HepG2 (cell line): ENCODE data around the gene NFE2. TPM values are rescaled to one million over a fixed set of nuclear protein-coding genes. Genes with fewer than 3 reads are reported as not detected.

Source experiments
- FOSL1 ChIP-seq: sonication (generic); formaldehyde crosslinking; IDR thresholded peaks from 2 replicates; pipeline ENCODE4 v1.9.0; 2021; ENCODE audit warnings: missing genetic modification reagents, borderline replicate concordance
- FOXO4 ChIP-seq: sonication (generic); formaldehyde crosslinking; conservative IDR thresholded peaks from 2 replicates; pipeline ENCODE4 v1.8.1; 2023; ENCODE audit warnings: missing genetic modification reagents
- JUNB ChIP-seq: sonication (generic); formaldehyde crosslinking; IDR thresholded peaks from 2 replicates; pipeline ENCODE4 v1.8.0; 2022; ENCODE audit warnings: missing genetic modification reagents, mild to moderate bottlenecking, borderline replicate concordance
- KDM1A ChIP-seq: IDR thresholded peaks from 2 replicates; pipeline ENCODE4 v1.6.1; 2016; ENCODE audit warnings: missing compliant biosample characterization
- MAFF ChIP-seq: IDR thresholded peaks from 2 replicates; pipeline ENCODE4 v1.6.1; 2011; ENCODE audit warnings: low read depth, low read length, improper control_type of control experiment
- MED13 ChIP-seq: sonication (generic); formaldehyde crosslinking; IDR thresholded peaks from 2 replicates; pipeline ENCODE4 v1.5.0; 2020; ENCODE audit warnings: missing genetic modification reagents
- NFKBIZ ChIP-seq: IDR thresholded peaks from 2 replicates; pipeline ENCODE4 v1.6.1; 2018; ENCODE audit warnings: missing genetic modification reagents, missing compliant biosample characterization
- RELA ChIP-seq: sonication (generic); formaldehyde crosslinking; IDR thresholded peaks from 2 replicates; pipeline ENCODE4 v1.4.0; 2020; ENCODE audit warnings: missing genetic modification reagents
- SALL1 ChIP-seq: sonication (generic); formaldehyde crosslinking; IDR thresholded peaks from 2 replicates; pipeline ENCODE4 v1.8.0; 2022; ENCODE audit warnings: mild to moderate bottlenecking, missing genetic modification reagents
- SIN3B ChIP-seq: fragments of 150-350 bp; IDR thresholded peaks from 2 replicates; pipeline ENCODE4 v1.6.1; 2014; ENCODE audit warnings: low read length
- SNAPC2 ChIP-seq: sonication (generic); formaldehyde crosslinking; IDR thresholded peaks from 2 replicates; pipeline ENCODE4 v1.8.1; 2022; ENCODE audit warnings: mild to moderate bottlenecking, missing genetic modification reagents
- TERF1 ChIP-seq: sonication (generic); formaldehyde crosslinking; IDR thresholded peaks from 2 replicates; pipeline ENCODE4 v1.8.0; 2022; ENCODE audit warnings: mild to moderate bottlenecking, missing genetic modification reagents, moderate library complexity
- XRCC5 ChIP-seq: fragments of 200-400 bp; formaldehyde crosslinking; optimal IDR thresholded peaks from 2 replicates; pipeline ENCODE3; 2017; ENCODE audit warnings: mild to moderate bottlenecking, low read length
- ZBTB33 ChIP-seq: sonication (generic); formaldehyde crosslinking; IDR thresholded peaks from 2 replicates; pipeline ENCODE4 v1.4.0; 2020; ENCODE audit warnings: missing genetic modification reagents
- ZBTB38 ChIP-seq: sonication (generic); formaldehyde crosslinking; IDR thresholded peaks from 2 replicates; pipeline ENCODE4 v1.5.1; 2020; ENCODE audit warnings: mild to moderate bottlenecking, missing genetic modification reagents
- ZNF138 ChIP-seq: sonication (generic); formaldehyde crosslinking; IDR thresholded peaks from 2 replicates; pipeline ENCODE4 v1.5.0; 2020; ENCODE audit warnings: mild to moderate bottlenecking, low read depth, missing genetic modification reagents
- ZNF234 ChIP-seq: sonication (generic); formaldehyde crosslinking; conservative IDR thresholded peaks from 2 replicates; pipeline ENCODE4 v1.5.1; 2020; ENCODE audit warnings: mild to moderate bottlenecking, missing genetic modification reagents
- ZNF343 ChIP-seq: sonication (generic); formaldehyde crosslinking; IDR thresholded peaks from 2 replicates; pipeline ENCODE4 v1.4.0; 2020; ENCODE audit warnings: mild to moderate bottlenecking, missing genetic modification reagents
- ZNF503 ChIP-seq: sonication (generic); formaldehyde crosslinking; IDR thresholded peaks from 2 replicates; pipeline ENCODE4 v1.4.0; 2020; ENCODE audit warnings: missing genetic modification reagents
- ZNF569 ChIP-seq: sonication (generic); formaldehyde crosslinking; IDR thresholded peaks from 2 replicates; pipeline ENCODE4 v1.5.0; 2020; ENCODE audit warnings: mild to moderate bottlenecking, missing genetic modification reagents, moderate library complexity, borderline replicate concordance
- ZNF724P ChIP-seq: sonication (generic); formaldehyde crosslinking; IDR thresholded peaks from 2 replicates; pipeline ENCODE4 v1.8.0; 2022; ENCODE audit warnings: missing genetic modification reagents, borderline replicate concordance
- ZNF749 ChIP-seq: sonication (generic); formaldehyde crosslinking; IDR thresholded peaks from 2 replicates; pipeline ENCODE4 v1.8.0; 2022; ENCODE audit warnings: mild to moderate bottlenecking, missing genetic modification reagents, moderate library complexity, borderline replicate concordance
- polyA plus RNA-seq, 8 experiments: library from polyadenylated mRNA; depleted of rRNA in 3 of 8; stranded (reverse) in 7 of 8; unstranded in 1 of 8; fragments of >200 nt; fragmentation: Illumina TruSeq in 4 of 8; extraction: Trizol in 4 of 8; gene quantifications; 2 replicates each; pipeline versions ENCODE4 v1.2.1 to v1.2.3, GENCODE V29; 2011 to 2016; ENCODE audit warnings: low read depth in 4 of 8, missing spikeins in 1 of 8, mixed read lengths in 1 of 8; ENCODE audit not compliant: insufficient read depth in 1 of 8
- total RNA-seq, 5 experiments: library from RNA; depleted of rRNA; stranded (reverse); fragments of >200 nt; fragmentation: Illumina TruSeq; extraction: Trizol; gene quantifications; 2 replicates each; pipeline ENCODE4 v1.2.3, GENCODE V29; 2016; ENCODE audit warnings: low read depth in 1 of 5
- TF ChIP-seq, protein P1 (sequence below): sonication (generic); formaldehyde crosslinking; conservative IDR thresholded peaks from 2 replicates; pipeline ENCODE4 v1.5.0; 2020; ENCODE audit warnings: missing genetic modification reagents

NFE2 gene
- total and polyA plus RNA-seq, 2 of the 13 experiments (the other 11 are each of a cell fraction or from before 2014, with no cell fraction given), result 4.5 to 7.8 TPM

DNA sequence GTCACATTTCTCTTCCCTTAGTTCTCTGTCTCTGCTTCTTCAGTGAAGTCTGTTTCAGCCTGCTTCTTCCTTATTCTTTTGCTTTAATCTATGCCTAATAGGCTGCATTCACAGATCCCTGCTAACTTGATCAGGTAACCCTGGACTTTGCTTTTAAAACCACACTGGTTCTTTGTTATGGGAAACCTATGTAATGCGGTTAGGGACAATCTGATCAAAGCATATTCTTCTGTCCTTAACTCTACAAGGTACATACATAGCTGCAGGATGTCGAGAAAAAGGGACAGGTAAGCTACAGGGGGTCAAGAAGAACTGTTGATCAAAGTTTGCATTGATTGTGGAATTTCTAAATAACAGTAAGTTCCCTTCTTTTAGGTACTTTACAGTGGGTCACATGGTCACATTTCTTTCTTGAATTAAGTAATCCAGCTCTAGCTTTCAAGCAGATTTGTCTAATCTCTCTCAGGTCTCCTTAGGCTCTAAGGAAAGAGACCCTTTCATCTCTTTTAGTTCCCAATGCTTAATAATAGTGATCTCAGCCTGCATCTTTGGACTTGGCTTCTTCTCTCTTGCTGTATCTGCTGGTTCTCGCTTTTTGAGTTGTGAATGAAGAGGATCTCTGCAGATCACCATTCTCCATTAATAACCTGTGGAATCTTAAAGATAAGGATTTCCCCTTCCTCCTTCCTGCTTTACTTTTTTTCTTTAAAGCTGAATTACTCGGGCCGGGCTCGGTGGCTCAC lies 28.0 kb upstream of the NFE2 start (continued):
- TF ChIP-seq ZNF503 (CRISPR knock-in tag) (no peak), ZBTB38 (CRISPR knock-in tag) (no peak), ZNF724P (no peak), KDM1A (CRISPR knock-in tag) (no peak), SIN3B (no peak), TERF1 (no peak), RELA (no peak), MAFF (no peak), JUNB (CRISPR knock-in tag) (no peak), ZNF234 (CRISPR knock-in tag) (no peak), ZBTB33 (no peak), MED13 (CRISPR knock-in tag) (no peak), FOXO4 (0 out of 2 replicates have a peak, but pooled peaks have one; percentile 34), FOSL1 (CRISPR knock-in tag) (no peak), SNAPC2 (no peak), ZNF749 (CRISPR knock-in tag) (no peak), ZNF343 (CRISPR knock-in tag) (no peak), ZNF138 (CRISPR knock-in tag) (no peak), ZNF569 (no peak), NFKBIZ (CRISPR knock-in tag) (no peak), XRCC5 (no peak), SALL1 (CRISPR knock-in tag) (no peak)
- TF ChIP-seq, protein P1, sequence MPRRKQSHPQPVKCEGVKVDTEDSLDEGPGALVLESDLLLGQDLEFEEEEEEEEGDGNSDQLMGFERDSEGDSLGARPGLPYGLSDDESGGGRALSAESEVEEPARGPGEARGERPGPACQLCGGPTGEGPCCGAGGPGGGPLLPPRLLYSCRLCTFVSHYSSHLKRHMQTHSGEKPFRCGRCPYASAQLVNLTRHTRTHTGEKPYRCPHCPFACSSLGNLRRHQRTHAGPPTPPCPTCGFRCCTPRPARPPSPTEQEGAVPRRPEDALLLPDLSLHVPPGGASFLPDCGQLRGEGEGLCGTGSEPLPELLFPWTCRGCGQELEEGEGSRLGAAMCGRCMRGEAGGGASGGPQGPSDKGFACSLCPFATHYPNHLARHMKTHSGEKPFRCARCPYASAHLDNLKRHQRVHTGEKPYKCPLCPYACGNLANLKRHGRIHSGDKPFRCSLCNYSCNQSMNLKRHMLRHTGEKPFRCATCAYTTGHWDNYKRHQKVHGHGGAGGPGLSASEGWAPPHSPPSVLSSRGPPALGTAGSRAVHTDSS (CRISPR knock-in tag), result no peak
